Measurements from ENCODE around the gene ADGRG3.

DNA sequence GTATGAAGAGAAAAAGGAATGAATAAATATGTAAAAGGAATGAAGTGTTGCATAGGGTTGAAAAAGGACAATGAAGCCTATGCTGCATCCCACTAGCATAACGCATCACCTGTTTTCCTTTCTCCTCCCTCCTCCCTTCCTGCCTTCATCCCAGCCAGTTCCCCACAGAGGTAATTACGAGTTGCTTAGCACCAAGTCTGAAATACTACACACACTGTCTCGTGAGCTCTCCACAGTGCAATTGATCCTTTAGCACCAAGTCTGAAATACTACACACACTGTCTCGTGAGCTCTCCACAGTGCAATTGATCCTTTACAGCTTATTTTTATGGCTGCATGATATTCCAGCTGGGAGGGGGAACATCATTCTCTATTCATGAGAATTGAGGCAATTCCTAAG lies 25.4 kb downstream of the ADGRG3 start:
- TF ChIP-seq, protein P1, sequence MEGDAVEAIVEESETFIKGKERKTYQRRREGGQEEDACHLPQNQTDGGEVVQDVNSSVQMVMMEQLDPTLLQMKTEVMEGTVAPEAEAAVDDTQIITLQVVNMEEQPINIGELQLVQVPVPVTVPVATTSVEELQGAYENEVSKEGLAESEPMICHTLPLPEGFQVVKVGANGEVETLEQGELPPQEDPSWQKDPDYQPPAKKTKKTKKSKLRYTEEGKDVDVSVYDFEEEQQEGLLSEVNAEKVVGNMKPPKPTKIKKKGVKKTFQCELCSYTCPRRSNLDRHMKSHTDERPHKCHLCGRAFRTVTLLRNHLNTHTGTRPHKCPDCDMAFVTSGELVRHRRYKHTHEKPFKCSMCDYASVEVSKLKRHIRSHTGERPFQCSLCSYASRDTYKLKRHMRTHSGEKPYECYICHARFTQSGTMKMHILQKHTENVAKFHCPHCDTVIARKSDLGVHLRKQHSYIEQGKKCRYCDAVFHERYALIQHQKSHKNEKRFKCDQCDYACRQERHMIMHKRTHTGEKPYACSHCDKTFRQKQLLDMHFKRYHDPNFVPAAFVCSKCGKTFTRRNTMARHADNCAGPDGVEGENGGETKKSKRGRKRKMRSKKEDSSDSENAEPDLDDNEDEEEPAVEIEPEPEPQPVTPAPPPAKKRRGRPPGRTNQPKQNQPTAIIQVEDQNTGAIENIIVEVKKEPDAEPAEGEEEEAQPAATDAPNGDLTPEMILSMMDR (IDR thresholded peaks at IDR 0.05): no peak
- TF ChIP-seq EZH2 (IDR thresholded peaks at IDR 0.05) (no peak), EZH2phosphoT487 (IDR thresholded peaks at IDR 0.05) (no peak)
